SK-N-MC (cell line): ENCODE data around the gene DLL1.

ENCODE experiments used
- DNase-seq: peaks from one replicate; pipeline ENCODE4 v3.0.0-alpha.2; 2011; ENCODE audit warnings: low read depth, low spot score
- H3K27ac ChIP-seq: fragments of 200-600 bp; sonication (generic); 2 replicates; pipeline ENCODE4 v1.5.1; 2016; ENCODE audit warnings: mixed run types
- H3K36me3 ChIP-seq: fragments of 200-600 bp; sonication (generic); 2 replicates; pipeline ENCODE4 v1.6.1; 2017; ENCODE audit warnings: antibody characterized with exemption, low read length, mixed read lengths; ENCODE audit not compliant: insufficient read depth
- H3K4me3 ChIP-seq: fragments of 200-600 bp; sonication (generic); 2 replicates; pipeline ENCODE4 v1.5.1; 2016
- H3K9ac ChIP-seq: fragments of 200-600 bp; sonication (generic); 2 replicates; pipeline ENCODE4 v1.8.0; 2017; ENCODE audit warnings: mixed run types, mixed read lengths; ENCODE audit not compliant: insufficient read length
- H3K9me3 ChIP-seq: fragments of 200-600 bp; sonication (generic); 2 replicates; pipeline ENCODE4 v1.6.1; 2017; ENCODE audit warnings: low read depth, mild to moderate bottlenecking, antibody characterized with exemption, low read length, moderate library complexity, mixed read lengths
- EZH2 ChIP-seq: fragments of 200-600 bp; sonication (generic); IDR thresholded peaks from one replicate; pipeline ENCODE4 v1.6.1; 2017; ENCODE audit warnings: antibody characterized with exemption
- FOXP2 ChIP-seq: optimal IDR thresholded peaks from 2 replicates; pipeline ENCODE3; 2011; ENCODE audit warnings: mild to moderate bottlenecking, moderate library complexity; ENCODE audit not compliant: insufficient read depth; ENCODE audit errors: extremely low read length, control extremely low read depth
- POLR2AphosphoS5 ChIP-seq: IDR thresholded peaks from 2 replicates; pipeline ENCODE4 v1.6.1; 2012; ENCODE audit warnings: mild to moderate bottlenecking, low read depth, low read length, borderline replicate concordance

The DLL1 gene

DNA sequence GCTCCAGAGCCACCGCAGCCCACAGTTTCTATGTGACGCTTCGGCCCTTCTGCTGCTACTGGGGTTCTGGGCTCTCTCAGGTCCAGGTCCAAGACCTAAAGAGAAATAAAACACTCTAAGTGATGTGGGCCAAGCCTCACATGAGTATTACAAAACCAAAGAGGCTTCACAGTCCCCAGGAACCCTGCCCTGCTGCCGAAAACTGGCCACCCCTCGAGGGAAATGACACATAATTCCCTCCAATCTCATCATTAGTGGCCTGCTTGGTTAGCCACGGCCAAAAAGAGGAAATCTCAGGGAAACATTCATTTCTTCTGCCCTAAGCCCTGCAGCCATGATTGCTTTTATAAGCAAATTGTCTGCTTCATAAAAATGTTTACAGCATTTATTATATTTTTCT is 32.5 kb downstream of the DLL1 start:
- Histone ChIP-seq H3K9me3 (no peaks in the 10 kb centered on the region), H3K9ac (no peak overlapping the region), H3K27ac (no peak overlapping the region), H3K4me3 (no peak overlapping the region), H3K36me3 (no peaks in the 10 kb centered on the region)
- no peak for DNase-seq
- no peak for TF ChIP-seq POLR2AphosphoS5
- no peak for TF ChIP-seq FOXP2
- TF ChIP-seq EZH2 = no peak

DNA sequence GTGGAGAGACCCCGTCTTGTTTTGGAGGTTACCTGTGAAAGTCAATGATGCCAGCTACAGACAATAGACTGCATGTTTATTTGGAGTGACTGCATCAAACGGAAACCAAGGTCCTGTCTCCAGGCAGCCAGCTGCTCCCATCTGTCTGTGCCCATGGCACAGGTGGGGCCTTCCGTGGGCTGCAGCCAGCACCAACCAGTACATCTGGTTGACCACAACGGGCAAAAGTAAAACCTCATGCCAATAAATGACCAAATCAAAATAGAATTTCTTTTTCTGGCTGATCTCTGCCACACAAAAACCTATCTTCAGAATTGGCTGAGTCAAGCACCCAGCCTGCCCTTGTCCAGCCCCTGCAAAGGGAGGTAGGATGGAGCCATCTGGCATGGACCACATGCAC is 33.5 kb downstream of the DLL1 start:
- Histone ChIP-seq H3K36me3 (no peaks in the 10 kb centered on the region), H3K9me3 (no peaks in the 10 kb centered on the region), H3K4me3 (no peak overlapping the region)

GRCh38 chr6:170256641-170257040 is 34.2 kb downstream of the DLL1 start:
- H3K27ac ChIP-seq = no peak overlapping the region
- H3K4me3 ChIP-seq = no peak overlapping the region
- H3K9ac ChIP-seq = no peak overlapping the region
- TF ChIP-seq FOXP2 (no peak), EZH2 (no peak), POLR2AphosphoS5 (no peak)
- no peak for DNase-seq
- H3K9me3 ChIP-seq = no peaks in the 10 kb centered on the region
- H3K36me3 ChIP-seq = no peaks in the 10 kb centered on the region

More for the DNA sequence above, 33.5 kb downstream of the DLL1 start:
- Histone ChIP-seq H3K9ac (no peak overlapping the region), H3K27ac (no peak overlapping the region)
- no peak for DNase-seq
- TF ChIP-seq POLR2AphosphoS5 (no peak), FOXP2 (no peak), EZH2 (no peak)

DNA sequence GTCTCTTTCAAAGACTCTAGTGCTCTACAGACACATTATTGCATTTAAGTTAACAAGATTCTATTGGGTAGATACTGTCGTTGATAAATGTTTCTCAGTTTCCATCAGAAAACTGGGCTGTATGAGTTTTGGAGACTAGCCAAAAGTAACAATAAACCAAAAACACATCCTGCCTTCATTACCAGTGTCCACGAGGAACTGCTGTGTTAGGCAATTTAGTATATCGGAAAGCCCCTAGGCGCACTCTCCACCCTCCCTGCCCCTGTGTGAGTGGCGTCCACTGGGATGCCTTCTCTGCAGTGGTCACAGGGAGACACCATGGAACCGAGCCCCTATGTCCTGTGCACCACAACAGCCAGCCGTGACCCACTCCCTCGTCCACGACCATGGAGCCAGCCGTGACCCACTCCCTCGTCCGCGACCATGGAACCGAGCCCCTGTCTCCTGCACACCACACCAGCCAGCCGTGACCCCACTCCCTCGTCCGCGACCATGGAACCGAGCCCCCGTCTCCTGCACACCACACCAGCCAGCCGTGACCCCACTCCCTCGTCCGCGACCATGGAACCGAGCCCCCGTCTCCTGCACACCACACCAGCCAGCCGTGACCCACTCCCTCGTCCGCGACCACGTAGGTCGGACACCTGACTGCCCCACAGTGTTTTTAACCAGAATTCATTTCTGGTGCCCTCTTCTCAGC is 35.3 kb downstream of the DLL1 start:
- TF ChIP-seq FOXP2 (no peak), POLR2AphosphoS5 (no peak), EZH2 (no peak)
- DNase-seq = no peak
- Histone ChIP-seq H3K9ac (no peak overlapping the region), H3K9me3 (no peaks in the 10 kb centered on the region), H3K36me3 (no peaks in the 10 kb centered on the region), H3K4me3 (no peak overlapping the region), H3K27ac (no peak overlapping the region)

GRCh38 chr6:170254315-170255213 is 36.3 kb downstream of the DLL1 start:
- Histone ChIP-seq H3K4me3 (no peak overlapping the region), H3K27ac (no peak overlapping the region), H3K9ac (no peak overlapping the region), H3K36me3 (no peaks in the 10 kb centered on the region), H3K9me3 (no peaks in the 10 kb centered on the region)
- no peak for DNase-seq
- TF ChIP-seq EZH2 = no peak
- no peak for TF ChIP-seq POLR2AphosphoS5
- TF ChIP-seq FOXP2 = no peak

DNA sequence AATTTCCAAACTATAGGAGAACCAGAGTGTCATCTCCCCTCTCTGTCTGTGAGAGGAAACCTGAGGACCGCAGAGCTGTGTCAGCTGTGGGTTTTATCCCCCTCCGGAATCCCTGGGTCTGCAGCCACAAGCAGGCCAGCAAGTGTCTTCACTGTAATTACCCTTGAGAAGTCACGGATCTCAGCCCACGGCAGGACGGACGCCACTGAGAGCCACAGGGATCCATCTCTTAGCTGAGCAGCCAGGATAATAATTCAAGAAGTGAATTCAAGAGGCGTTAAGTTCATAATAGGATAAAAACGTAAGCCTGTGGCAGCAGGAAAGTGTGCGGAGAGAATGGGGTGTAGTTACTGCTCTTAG is 37.0 kb downstream of the DLL1 start:
- no peak for TF ChIP-seq POLR2AphosphoS5
- no peak for TF ChIP-seq FOXP2
- TF ChIP-seq EZH2 = no peak
- H3K27ac ChIP-seq = no peak overlapping the region
- no peak overlapping the region for H3K4me3 ChIP-seq
- H3K9me3 ChIP-seq = no peaks in the 10 kb centered on the region
- H3K9ac ChIP-seq = no peak overlapping the region
- no peaks in the 10 kb centered on the region for H3K36me3 ChIP-seq
- no peak for DNase-seq

DNA sequence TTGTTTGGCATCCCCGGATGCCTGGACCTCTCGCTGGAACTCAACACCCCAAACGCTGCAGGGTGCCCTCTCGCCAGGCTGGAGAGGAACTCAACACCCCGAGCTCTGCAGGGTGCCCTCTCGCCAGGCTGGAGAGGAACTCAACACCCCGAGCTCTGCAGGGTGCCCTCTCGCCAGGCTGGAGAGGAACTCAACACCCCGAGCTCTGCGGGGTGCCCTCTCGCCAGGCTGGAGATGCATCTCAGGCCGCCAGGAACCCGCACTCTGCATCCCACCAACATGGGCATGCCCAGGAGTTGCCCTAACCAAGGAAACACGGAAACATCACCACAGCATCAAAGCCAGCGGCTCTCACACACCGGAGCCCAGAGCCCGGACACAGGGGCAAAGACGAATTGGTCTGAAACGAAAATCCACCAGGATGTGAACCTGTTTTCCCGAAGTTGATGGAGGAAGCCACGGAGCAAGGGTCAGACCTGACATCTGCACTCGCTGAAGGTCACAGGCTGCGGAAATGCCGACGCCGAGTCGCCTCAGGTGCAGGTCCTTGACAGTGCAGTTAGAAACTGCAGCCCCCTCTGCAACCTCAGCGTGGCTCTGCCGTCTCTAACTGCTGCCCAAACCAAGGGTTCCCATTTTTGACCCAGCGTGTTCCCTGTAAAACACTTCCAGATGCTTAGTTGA is 37.5 kb downstream of the DLL1 start:
- no peak for TF ChIP-seq FOXP2
- TF ChIP-seq EZH2 = no peak
- TF ChIP-seq POLR2AphosphoS5 = no peak
- Histone ChIP-seq H3K9me3 (no peaks in the 10 kb centered on the region), H3K4me3 (no peak overlapping the region), H3K27ac (no peak overlapping the region), H3K36me3 (no peaks in the 10 kb centered on the region), H3K9ac (no peak overlapping the region)
- no peak for DNase-seq
